Stimulated activated CD4-positive, alpha-beta T cell treated with anti-CD3 and anti-CD28 coated beads, Interleukin-1b, Interleukin-23, amount 100 ng/mL, for 48 hours (primary cell): Measurements from ENCODE around the gene CST8.

Experiments
- DNase-seq: peaks from one replicate; pipeline ENCODE4 v3.0.0-alpha.2; 2020

The CST8 gene

GRCh38 chr20:23476015-23476754 lies 14.7 kb upstream of the CST8 start:
- no peak for DNase-seq

- DNase-seq = no peak
Measured at GRCh38 chr20:23477223-23477622, 13.7 kb upstream of the CST8 start.

GRCh38 chr20:23479043-23479442 lies 11.9 kb upstream of the CST8 start:
- no peak for DNase-seq

GRCh38 chr20:23482138-23482537 lies 8.8 kb upstream of the CST8 start:
- DNase-seq = no peak

- no peak for DNase-seq
Measured at GRCh38 chr20:23484081-23484480, 6.8 kb upstream of the CST8 start.

- no peak for DNase-seq
Measured at GRCh38 chr20:23488470-23488869, 2.4 kb upstream of the CST8 start.

- DNase-seq = no peak
Measured at GRCh38 chr20:23488996-23489395, 1.9 kb upstream of the CST8 start.

- DNase-seq = no peak
Measured at GRCh38 chr20:23492292-23492691, 1.4 kb downstream of the CST8 start.

- no peak for DNase-seq
Measured at GRCh38 chr20:23493172-23493772, 2.4 kb downstream of the CST8 start.

GRCh38 chr20:23497536-23497935 lies 6.6 kb downstream of the CST8 start:
- DNase-seq = peak; percentile 50

GRCh38 chr20:23501926-23502325 lies 11.0 kb downstream of the CST8 start:
- no peak for DNase-seq

- DNase-seq = no peak
Measured at GRCh38 chr20:23503649-23504048, 12.7 kb downstream of the CST8 start.

GRCh38 chr20:23507346-23507745 lies 16.4 kb downstream of the CST8 start:
- no peak for DNase-seq

- no peak for DNase-seq
Measured at GRCh38 chr20:23508449-23509229, 17.7 kb downstream of the CST8 start.

GRCh38 chr20:23509247-23509913 lies 18.5 kb downstream of the CST8 start:
- no peak for DNase-seq

- no peak for DNase-seq
Measured at GRCh38 chr20:23510000-23510590, 19.2 kb downstream of the CST8 start.

- no peak for DNase-seq
Measured at GRCh38 chr20:23513164-23513563, 22.2 kb downstream of the CST8 start.

- DNase-seq = no peak
Measured at GRCh38 chr20:23514848-23515247, 23.9 kb downstream of the CST8 start.

GRCh38 chr20:23515250-23515939 lies 24.5 kb downstream of the CST8 start:
- no peak for DNase-seq

- no peak for DNase-seq
Measured at GRCh38 chr20:23517719-23518118, 26.8 kb downstream of the CST8 start.

GRCh38 chr20:23519556-23519955 lies 28.6 kb downstream of the CST8 start:
- DNase-seq = no peak

GRCh38 chr20:23520185-23520584 lies 29.3 kb downstream of the CST8 start:
- DNase-seq = no peak
